ENCODE measurements around the gene GUCA1A.

GRCh38 chr6:42195415-42195814, 22.3 kb downstream of the GUCA1A start:
- no peak for TF ChIP-seq CTCF (IDR thresholded peaks at IDR 0.05 in 4 of 5, conservative IDR thresholded peaks at IDR 0.05 in 1 of 5)
- TF ChIP-seq POLR2A (IDR thresholded peaks at IDR 0.05), result no peak

Measured in gastrocnemius medialis (tissue), 4 donors.